ENCODE results near the gene ABL2. TPM values are rescaled to one million over a fixed set of nuclear protein-coding genes. Genes with fewer than 3 reads are reported as not detected.
"Not testable (repeated sequence)": the region's sequence is repeated elsewhere in the genome, so short reads cannot be mapped to it uniquely, and the experiment has no call there.

The ABL2 gene
- polyA plus RNA-seq, 2 of the 4 experiments (the other 2 are of a cell fraction), result 12.4 TPM

- Histone ChIP-seq H3K4me1 (peaks cover 21% of the 10 kb centered on the region), H3K4me2 (peak overlapping the region; percentile 41; the same call in 2 of the 3 replicates), H3K9me3 (no peaks in the 10 kb centered on the region), H3K27ac (peak overlapping the region; percentile 63 to 68), H3K4me3 (no peak overlapping the region)
- ChIA-PET POLR2A (no interaction called here), CTCF (interaction anchor here (0.8 to 1.5 kb wide), 4 partner anchors 8 to 215 kb away, joined by 3 to 6 read pairs (median 3); no protein-coding TSS in a partner anchor)
- FAIRE-seq (no peak), ATAC-seq (no peak), DNase-seq (ENCODE audit: low read depth in 1 of 2, low spot score in 1 of 2) (no peak)
- 90% methylated on average over 5 of the region's 5 CpGs for WGBS (ENCODE audit: missing lambda C conversion rate)
- TF ChIP-seq NFE2L2 (conservative IDR thresholded peaks at IDR 0.05; ENCODE audit: low read length) (0 out of 2 replicates have a peak, but pooled peaks have one; percentile 25), HOXA7 (CRISPR knock-in tag; IDR thresholded peaks at IDR 0.05) (no peak), REST (IDR thresholded peaks at IDR 0.05) (no peak), GATA3 (IDR thresholded peaks at IDR 0.05; ENCODE audit: borderline replicate concordance) (no peak), NR3C1 (IDR thresholded peaks at IDR 0.05) (no peak), FOSL2 (IDR thresholded peaks at IDR 0.05) (no peak), FOSL2 (CRISPR knock-in tag; IDR thresholded peaks at IDR 0.05) (no peak), CBX8 (IDR thresholded peaks at IDR 0.05) (no peak), MAFK (IDR thresholded peaks at IDR 0.05; ENCODE audit: partially characterized antibody) (peak; percentile 66)
Observed at GRCh38 chr1:179217943-179218507, 11.5 kb downstream of the ABL2 start.

- H3K9me3 ChIP-seq; ATAC-seq; H3K4me3 ChIP-seq; FAIRE-seq; POLR2A ChIA-PET; DNase-seq (ENCODE audit: low read depth in 1 of 2, low spot score in 1 of 2); H3K27ac ChIP-seq; H3K4me2 ChIP-seq: not testable (repeated sequence)
- CTCF ChIA-PET, result interaction anchor here (0.9 kb wide), 1 partner anchor 93 kb away, joined by 3 read pairs; no protein-coding TSS in a partner anchor
- H3K4me1 ChIP-seq, result peaks cover 46% of the 10 kb centered on the region
- 92% methylated on average over 3 of the region's 3 CpGs for WGBS (ENCODE audit: missing lambda C conversion rate)
Observed at GRCh38 chr1:179213317-179213716, 16.2 kb downstream of the ABL2 start.

- Histone ChIP-seq H3K4me2 (peak overlapping the region; percentile 11; the same call in 1 of the 3 replicates), H3K4me1 (peaks cover 28% of the 10 kb centered on the region), H3K9me3 (no peaks in the 10 kb centered on the region), H3K27ac (0 out of 6 replicates have a peak overlapping the region, but pooled peaks of 1 of the 2 experiments have one; percentile 30), H3K4me3 (no peak overlapping the region)
- POLR2A ChIA-PET, result no interaction called here
- WGBS (ENCODE audit: missing lambda C conversion rate), result 78% methylated on average over 1 of the region's 1 CpG
- FAIRE-seq (no peak), ATAC-seq (no peak; a peak in 1 of 6 replicates), DNase-seq (ENCODE audit: low read depth in 1 of 2, low spot score in 1 of 2) (no peak)
- CTCF ChIA-PET, result interaction anchor here (0.7 to 5.1 kb wide), 6 partner anchors 10 to 130 kb away, joined by 3 to 19 read pairs (median 4); no protein-coding TSS in a partner anchor
- TF ChIP-seq JUN (IDR thresholded peaks at IDR 0.05) (no peak), RARB (CRISPR knock-in tag; IDR thresholded peaks at IDR 0.05) (no peak), FOSL2 (IDR thresholded peaks at IDR 0.05) (no peak), FOSL2 (CRISPR knock-in tag; IDR thresholded peaks at IDR 0.05) (no peak), HEYL (CRISPR knock-in tag; IDR thresholded peaks at IDR 0.05) (no peak), MAX (IDR thresholded peaks at IDR 0.05) (no peak), ELK1 (IDR thresholded peaks at IDR 0.05; ENCODE audit: low read depth, low read length) (no peak)
Observed at GRCh38 chr1:179208681-179209477, 20.6 kb downstream of the ABL2 start.

Measured in A549 (cell line).